ENCODE measurements around the gene DNAJC5.
A peak's percentile ranks its signal among the peaks of the same experiment; 100 is the strongest.

The DNAJC5 gene

GRCh38 chr20:63978319-63979228 is 83.6 kb downstream of the DNAJC5 start:
- Histone ChIP-seq H3K27ac (replicated peaks) (peak overlapping the region; percentile 89), H3K27me3 (ENCODE audit: insufficient read depth, poor library complexity, severe bottlenecking) (no peaks in the 10 kb centered on the region), H3K4me3 (replicated peaks; ENCODE audit: insufficient read depth, low read length) (peak overlapping the region; percentile 61)
- TF ChIP-seq GABPA (IDR thresholded peaks at IDR 0.05; ENCODE audit: low read depth) (0 out of 2 replicates have a peak, but pooled peaks have one; percentile 23), REST (IDR thresholded peaks at IDR 0.05; ENCODE audit: insufficient replicate concordance, low read depth) (no peak), POLR2AphosphoS5 (IDR thresholded peaks at IDR 0.05; ENCODE audit: low read depth) (no peak), SPI1 (IDR thresholded peaks at IDR 0.05; ENCODE audit: borderline replicate concordance, low read depth) (peak; percentile 5; the same call in 1 of the 2 replicates)
- peak; percentile 83 for DNase-seq (ENCODE audit: low read depth in 1 of 2, low spot score in 1 of 2)

- no peaks in the 10 kb centered on the region for H3K27me3 ChIP-seq (ENCODE audit: insufficient read depth, poor library complexity, severe bottlenecking)
- peak overlapping the region; percentile 89 for H3K27ac ChIP-seq (replicated peaks)
- TF ChIP-seq POLR2AphosphoS5 (IDR thresholded peaks at IDR 0.05; ENCODE audit: low read depth) (no peak), REST (IDR thresholded peaks at IDR 0.05; ENCODE audit: insufficient replicate concordance, low read depth) (no peak), CTCF (IDR thresholded peaks at IDR 0.05; ENCODE audit: insufficient read depth, low read length) (no peak), GABPA (IDR thresholded peaks at IDR 0.05; ENCODE audit: low read depth) (no peak), SPI1 (IDR thresholded peaks at IDR 0.05; ENCODE audit: borderline replicate concordance, low read depth) (no peak)
- H3K4me3 ChIP-seq (replicated peaks; ENCODE audit: insufficient read depth, low read length): peak overlapping the region; percentile 61
- no peak for DNase-seq (ENCODE audit: low read depth in 1 of 2, low spot score in 1 of 2)
These were observed 84.3 kb downstream of the DNAJC5 start for GRCh38 chr20:63979229-63979556.

- TF ChIP-seq CTCF (IDR thresholded peaks at IDR 0.05; ENCODE audit: insufficient read depth, low read length) (no peak), POLR2AphosphoS5 (IDR thresholded peaks at IDR 0.05; ENCODE audit: low read depth) (peak; percentile 78), REST (IDR thresholded peaks at IDR 0.05; ENCODE audit: insufficient replicate concordance, low read depth) (no peak), SPI1 (IDR thresholded peaks at IDR 0.05; ENCODE audit: borderline replicate concordance, low read depth) (peak; percentile 49; the same call in 1 of the 2 replicates), GABPA (IDR thresholded peaks at IDR 0.05; ENCODE audit: low read depth) (0 out of 2 replicates have a peak, but pooled peaks have one; percentile 12)
- Histone ChIP-seq H3K27ac (replicated peaks) (peak within 1 kb of the TSS; percentile 90), H3K4me3 (replicated peaks; ENCODE audit: insufficient read depth, low read length) (peak within 1 kb of the TSS; percentile 61), H3K27me3 (ENCODE audit: insufficient read depth, poor library complexity, severe bottlenecking) (no peaks in the 10 kb centered on the region)
- DNase-seq (ENCODE audit: low read depth in 1 of 2, low spot score in 1 of 2): peak; percentile 88 to 92
These were observed 84.8 kb downstream of the DNAJC5 start, which contains the start of gene SAMD10 for GRCh38 chr20:63979557-63980316. Gene SAMD10, minus strand, starts transcription at chr20:63979642. Its CDS starts 175 bp downstream, at chr20:63979467.
